H1 (cell line): ENCODE measurements around the gene ASPDH. TPM values are rescaled to one million over a fixed set of nuclear protein-coding genes. Genes with fewer than 3 reads are reported as not detected.

Experiments
- CTCF ChIA-PET: fragments of 300-600 bp; sonication (Branson Sonifier 250); formaldehyde crosslinking; loops from one replicate; lab custom pipeline; 2021; ENCODE audit not compliant: partially characterized antibody; lab: Charles Lee
- POLR2A ChIA-PET: fragments of 300-600 bp; sonication (Branson Sonifier 250); formaldehyde crosslinking; loops from one replicate; lab custom pipeline; 2021; ENCODE audit warnings: inconsistent platforms; ENCODE audit not compliant: partially characterized antibody; lab: Charles Lee
- DNase-seq, 2 experiments: peaks; one replicate each; pipeline versions ENCODE4 v3.0.0 to v3.0.0-alpha.2; 2010 to 2022; ENCODE audit warnings: low spot score in 2 of 2, low read depth in 1 of 2, mixed read lengths in 1 of 2
- FAIRE-seq: peaks from 2 replicates; lab custom pipeline; 2011; peaks lifted over from hg19 to GRCh38; lab: Jason Lieb, UNC
- H2AFZ ChIP-seq: 2 replicates; pipeline ENCODE4 v1.8.1; 2012; ENCODE audit warnings: low read length, inconsistent platforms
- H2AK5ac ChIP-seq: 2 replicates; pipeline ENCODE4 v1.6.1; 2013; ENCODE audit warnings: low read depth, low read length
- H2BK120ac ChIP-seq: replicated peaks from 2 replicates; pipeline ENCODE3; 2013; ENCODE audit warnings: low read depth, low read length, inconsistent platforms
- H2BK12ac ChIP-seq: 2 replicates; pipeline ENCODE4 v1.6.1; 2013; ENCODE audit warnings: low read depth, low read length
- H2BK15ac ChIP-seq: 2 replicates; pipeline ENCODE4 v1.6.1; 2013; ENCODE audit warnings: low read length
- H2BK20ac ChIP-seq: 2 replicates; pipeline ENCODE4 v1.6.1; 2013; ENCODE audit warnings: low read length
- H2BK5ac ChIP-seq: 2 replicates; pipeline ENCODE4 v1.6.1; 2013; ENCODE audit warnings: low read depth, low read length
- H3K14ac ChIP-seq: 2 replicates; pipeline ENCODE4 v1.6.1; 2013; ENCODE audit warnings: inconsistent platforms; ENCODE audit not compliant: insufficient read length
- H3K18ac ChIP-seq: 2 replicates; pipeline ENCODE4 v1.6.1; 2013; ENCODE audit warnings: low read length; ENCODE audit errors: extremely low read depth
- H3K23ac ChIP-seq: 2 replicates; pipeline ENCODE4 v1.6.1; 2013; ENCODE audit warnings: inconsistent platforms; ENCODE audit not compliant: insufficient read length
- H3K23me2 ChIP-seq: 2 replicates; pipeline ENCODE4 v1.6.1; 2013; ENCODE audit warnings: low read depth, low read length
- H3K27ac ChIP-seq: 2 replicates; pipeline ENCODE4 v1.6.1; 2011; ENCODE audit warnings: low read depth, low read length, inconsistent platforms
- H3K27me3 ChIP-seq, 4 experiments: replicated peaks in 1 of 4; 1 replicate in 1 of 4; 2 replicates in 3 of 4; pipeline versions ENCODE4 v1.6.1 to v1.8.1; 2011 to 2013; ENCODE audit warnings: low read length in 3 of 4, mild to moderate bottlenecking in 3 of 4, inconsistent platforms in 2 of 4, mixed read lengths in 2 of 4, moderate library complexity in 1 of 4; ENCODE audit not compliant: control insufficient read depth in 3 of 4, insufficient read depth in 3 of 4; ENCODE audit errors: extremely low read depth in 1 of 4
- H3K36me3 ChIP-seq, 4 experiments: 2 replicates each; pipeline versions ENCODE4 v1.6.1 to v1.8.1; 2011 to 2013; ENCODE audit warnings: mild to moderate bottlenecking in 4 of 4, low read length in 3 of 4, moderate library complexity in 2 of 4, control low read depth in 1 of 4, inconsistent platforms in 1 of 4; ENCODE audit not compliant: insufficient read depth in 4 of 4, control insufficient read depth in 2 of 4
- H3K4ac ChIP-seq: replicated peaks from 2 replicates; pipeline ENCODE3; 2013; ENCODE audit warnings: low read length, low read depth, mixed read lengths, inconsistent platforms; ENCODE audit not compliant: insufficient read length
- H3K4me1 ChIP-seq, 4 experiments: replicated peaks in 1 of 4; 1 replicate in 1 of 4; 2 replicates in 3 of 4; pipeline versions ENCODE4 v1.6.1 to v1.8.1; 2011 to 2013; ENCODE audit warnings: low read length in 3 of 4, inconsistent platforms in 2 of 4, mixed read lengths in 1 of 4; ENCODE audit not compliant: insufficient read depth in 4 of 4, control insufficient read depth in 3 of 4
- H3K4me2 ChIP-seq, 2 experiments: 2 replicates each; pipeline versions ENCODE4 v1.6.1 to v1.8.1; 2011 to 2013; ENCODE audit warnings: low read depth in 2 of 2, low read length in 2 of 2, control low read depth in 1 of 2, inconsistent platforms in 1 of 2, mild to moderate bottlenecking in 1 of 2; ENCODE audit not compliant: insufficient read depth in 1 of 2
- H3K4me3 ChIP-seq, 4 experiments: fragments of 200-600, 300-600 bp in 1 of 4; sonication (generic), shearing (Covaris generic), sonication (Bioruptor Twin) in 1 of 4; 2 replicates each; pipeline versions ENCODE4 v1.5.1 to v1.8.1; 2011 to 2016; ENCODE audit warnings: low read length in 4 of 4, low read depth in 3 of 4, control low read depth in 2 of 4, inconsistent platforms in 2 of 4, mild to moderate bottlenecking in 2 of 4, mixed read lengths in 1 of 4, moderate library complexity in 1 of 4; ENCODE audit not compliant: insufficient read depth in 2 of 4; ENCODE audit errors: extremely low read depth in 1 of 4
- H3K56ac ChIP-seq: replicated peaks from 2 replicates; pipeline ENCODE3; 2013; ENCODE audit warnings: low read depth, mild to moderate bottlenecking, mixed read lengths, low read length, inconsistent platforms; ENCODE audit not compliant: insufficient read length
- H3K79me1 ChIP-seq: 2 replicates; pipeline ENCODE4 v1.6.1; 2013; ENCODE audit warnings: low read depth, low read length, control low read depth
- H3K79me2 ChIP-seq, 2 experiments: 2 replicates each; pipeline versions ENCODE4 v1.6.1 to v1.8.1; 2012 to 2013; ENCODE audit warnings: low read length in 2 of 2, mild to moderate bottlenecking in 2 of 2, inconsistent platforms in 1 of 2; ENCODE audit not compliant: insufficient read depth in 2 of 2, control insufficient read depth in 1 of 2
- H3K9ac ChIP-seq, 4 experiments: replicated peaks in 1 of 4; 1 replicate in 1 of 4; 2 replicates in 3 of 4; pipeline versions ENCODE4 v1.6.1 to v1.8.1; 2011 to 2013; ENCODE audit warnings: low read depth in 3 of 4, low read length in 3 of 4, control low read depth in 2 of 4, mild to moderate bottlenecking in 2 of 4, moderate library complexity in 2 of 4, inconsistent platforms in 1 of 4; ENCODE audit errors: extremely low read depth in 1 of 4
- H3K9me3 ChIP-seq, 2 experiments: 2 replicates each; pipeline versions ENCODE4 v1.6.1 to v1.8.1; 2012 to 2013; ENCODE audit warnings: mild to moderate bottlenecking in 2 of 2, moderate library complexity in 2 of 2, control low read depth in 1 of 2, inconsistent platforms in 1 of 2, low read depth in 1 of 2, low read length in 1 of 2, mixed read lengths in 1 of 2; ENCODE audit not compliant: insufficient read depth in 2 of 2
- H4K20me1 ChIP-seq, 2 experiments: replicated peaks in 1 of 2; 2 replicates each; pipeline versions ENCODE3 to v1.8.1; 2011 to 2013; ENCODE audit warnings: inconsistent platforms in 2 of 2, low read length in 2 of 2, mild to moderate bottlenecking in 1 of 2; ENCODE audit not compliant: insufficient read depth in 2 of 2, control insufficient read depth in 1 of 2
- H4K5ac ChIP-seq: 2 replicates; pipeline ENCODE4 v1.6.1; 2013; ENCODE audit warnings: low read length, low read depth, mixed read lengths, inconsistent platforms; ENCODE audit not compliant: insufficient read length
- H4K8ac ChIP-seq: 2 replicates; pipeline ENCODE4 v1.8.0; 2013; ENCODE audit warnings: mild to moderate bottlenecking, moderate library complexity, low read length, inconsistent platforms; ENCODE audit not compliant: insufficient read depth; ENCODE audit errors: extremely low read depth
- H4K91ac ChIP-seq: replicated peaks from 2 replicates; pipeline ENCODE3; 2013; ENCODE audit warnings: low read length, mixed read lengths, inconsistent platforms; ENCODE audit not compliant: insufficient read length
- ASH2L ChIP-seq: fragments of 200-600, 300-600 bp; sonication (generic); IDR thresholded peaks from one replicate; pipeline ENCODE4 v1.7.1; 2017; ENCODE audit warnings: low read length
- BACH1 ChIP-seq: IDR thresholded peaks from 2 replicates; pipeline ENCODE4 v1.6.1; 2012; ENCODE audit warnings: low read length, improper control_type of control experiment
- CBX8 ChIP-seq: fragments of 300-800, 300-1000 bp; sonication (generic); IDR thresholded peaks from 2 replicates; pipeline ENCODE4 v1.7.1; 2016; ENCODE audit warnings: low read depth, low read length, borderline replicate concordance
- EGR1 ChIP-seq: IDR thresholded peaks from 2 replicates; pipeline ENCODE4 v1.6.1; 2011; ENCODE audit warnings: low read depth, low read length, borderline replicate concordance
- EZH2 ChIP-seq: fragments of 200-600 bp; sonication (generic); IDR thresholded peaks from 2 replicates; pipeline ENCODE4 v1.7.1; 2012; ENCODE audit warnings: low read depth, mild to moderate bottlenecking, moderate library complexity, low read length, inconsistent platforms; ENCODE audit not compliant: severe bottlenecking
- GABPA ChIP-seq: IDR thresholded peaks from 2 replicates; pipeline ENCODE4 v1.6.1; 2011; ENCODE audit warnings: mild to moderate bottlenecking, low read length, moderate library complexity, borderline replicate concordance; ENCODE audit not compliant: insufficient read depth
- HDAC2 ChIP-seq, 2 experiments: fragments of 300-600 bp in 1 of 2; sonication (generic) in 1 of 2; IDR thresholded peaks; 2 replicates each; pipeline ENCODE4 v1.6.1; 2011 to 2012; ENCODE audit warnings: low read depth in 2 of 2, low read length in 2 of 2, mild to moderate bottlenecking in 2 of 2, moderate library complexity in 2 of 2, borderline replicate concordance in 1 of 2, inconsistent platforms in 1 of 2
- JUND ChIP-seq: IDR thresholded peaks from 2 replicates; pipeline ENCODE4 v1.6.1; 2011; ENCODE audit warnings: mild to moderate bottlenecking, improper control_type of control experiment, low read length
- POLR2AphosphoS5 ChIP-seq: IDR thresholded peaks from 2 replicates; pipeline ENCODE4 v1.6.1; 2011; ENCODE audit warnings: low read depth, low read length
- SIRT6 ChIP-seq: IDR thresholded peaks from one replicate; pipeline ENCODE4 v1.7.1; 2012; ENCODE audit warnings: low read length, inconsistent platforms
- SIX5 ChIP-seq: IDR thresholded peaks from 2 replicates; pipeline ENCODE4 v1.6.1; 2011; ENCODE audit warnings: mild to moderate bottlenecking, low read depth, low read length
- SP1 ChIP-seq: IDR thresholded peaks from 2 replicates; pipeline ENCODE4 v1.6.1; 2011; ENCODE audit warnings: low read depth, low read length
- SP4 ChIP-seq: IDR thresholded peaks from 2 replicates; pipeline ENCODE4 v1.6.1; 2012; ENCODE audit warnings: low read length, inconsistent platforms
- YY1 ChIP-seq: IDR thresholded peaks from 2 replicates; pipeline ENCODE4 v1.6.1; 2011; ENCODE audit warnings: low read depth, mild to moderate bottlenecking, low read length
- WGBS, 2 experiments: shearing (Covaris generic) in 1 of 2; methylation state at CpG; one replicate each; pipeline versions ENCODE4 v1.1.6 to v1.1.7; 2013 to 2015; ENCODE audit warnings: low lambda C conversion rate in 2 of 2, mixed read lengths in 2 of 2, inconsistent platforms in 1 of 2, low coverage in 1 of 2, missing lambda C conversion rate in 1 of 2; ENCODE audit not compliant: insufficient replicate concordance in 2 of 2, insufficient coverage in 1 of 2, insufficient read length in 1 of 2; ENCODE audit errors: extremely low coverage in 1 of 2, missing lambda C conversion rate in 1 of 2; 5-methylcytosine and 5-hydroxymethylcytosine counted together
- polyA plus RNA-seq, 7 experiments: library from polyadenylated mRNA; depleted of rRNA in 3 of 7; stranded (reverse) in 5 of 7; unstranded in 2 of 7; fragments of >200 nt in 5 of 7; fragments of 200-250 nt in 2 of 7; gene quantifications; 1 replicate in 5 of 7; 2 replicates in 1 of 7; 4 replicates in 1 of 7; pipeline versions ENCODE4 v1.2.1 to v1.2.3, GENCODE V29; 2011 to 2013; ENCODE audit warnings: missing spikeins in 2 of 7, mixed read lengths in 2 of 7
- total RNA-seq: library from RNA; stranded (reverse); fragmentation: NEBNext Ultra II Directional; extraction: Animal tissue kit (Norgen Biotek cat#: 25700); gene quantifications from 2 replicates; pipeline ENCODE4 v1.2.1, GENCODE V29; 2021
- TF ChIP-seq, protein P1 (sequence below): IDR thresholded peaks from 2 replicates; pipeline ENCODE4 v1.6.1; 2012; ENCODE audit warnings: inconsistent platforms

ASPDH gene
- total and polyA plus RNA-seq, 2 of the 8 experiments (the other 6 are each of a cell fraction or from before 2014, with no cell fraction given), result not detected

DNA sequence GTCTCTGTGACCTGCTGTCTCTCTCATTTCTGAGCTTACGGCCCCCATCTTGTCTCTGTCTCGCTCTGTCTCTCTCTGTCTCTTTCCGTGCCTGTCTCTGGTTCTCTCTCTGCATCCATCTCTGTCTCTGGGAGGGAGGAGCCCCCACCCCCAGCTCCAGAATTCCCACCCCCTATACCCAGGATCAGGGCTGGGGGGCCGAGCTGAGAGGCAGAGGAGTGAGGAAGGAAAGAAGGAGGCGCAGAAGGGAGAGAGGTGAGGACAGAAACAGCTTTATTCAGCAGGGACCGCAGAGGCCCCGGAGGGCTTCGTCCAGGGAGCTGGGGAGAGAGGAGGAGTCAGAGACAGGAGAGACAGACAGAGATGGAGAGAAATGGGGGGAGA is 16.7 kb downstream of the ASPDH start:
- WGBS, 2 experiments, result 78% methylated on average over 8 of the region's 8 CpGs; no CpG with 5 or more reads in 1 of the 2 experiments
- H3K4me2 ChIP-seq, result no peak overlapping the region
- H2BK12ac ChIP-seq, result no peak overlapping the region
- H3K4ac ChIP-seq, result no peak overlapping the region
- H4K91ac ChIP-seq, result no peak overlapping the region
- no peak overlapping the region for H3K4me3 ChIP-seq
- no peak for FAIRE-seq
- H3K23me2 ChIP-seq, result peaks cover 3% of the 10 kb centered on the region; the same call in 1 of the 2 replicates
- no peak overlapping the region for H3K18ac ChIP-seq
- ChIA-PET CTCF (interaction anchor here (0.7 to 2.5 kb wide), 5 partner anchors 9 to 249 kb away, joined by 3 to 12 read pairs (median 3); no protein-coding TSS in a partner anchor), POLR2A (interaction anchor here (1.0 to 1.9 kb wide), 3 partner anchors 9 to 18 kb away, joined by 3 to 5 read pairs (median 4); no protein-coding TSS in a partner anchor)
- H3K27me3 ChIP-seq, result peaks cover 6 to 61% (median 56%) of the 10 kb centered on the region in 4 experiments
- H4K8ac ChIP-seq, result no peak overlapping the region
- H3K9me3 ChIP-seq, result no peaks in the 10 kb centered on the region
- H3K79me1 ChIP-seq, result no peaks in the 10 kb centered on the region
- no peaks in the 10 kb centered on the region for H3K79me2 ChIP-seq
- no peak overlapping the region for H3K27ac ChIP-seq
- no peak overlapping the region for H2AFZ ChIP-seq
- H3K14ac ChIP-seq, result no peak overlapping the region
- no peak overlapping the region; the same call in 1 of the 2 replicates for H2BK5ac ChIP-seq
- no peak overlapping the region for H4K5ac ChIP-seq
- DNase-seq, result no peak
- H3K56ac ChIP-seq, result no peak overlapping the region
- no peaks in the 10 kb centered on the region for H3K36me3 ChIP-seq
- no peaks in the 10 kb centered on the region for H4K20me1 ChIP-seq
- H2BK15ac ChIP-seq, result no peak overlapping the region
- no peak overlapping the region for H3K9ac ChIP-seq
- peaks cover 0 to 13% (median 5%) of the 10 kb centered on the region in 4 experiments; a peak in 5 of 7 replicates for H3K4me1 ChIP-seq
- no peak overlapping the region for H3K23ac ChIP-seq
- no peak overlapping the region for H2AK5ac ChIP-seq
- H2BK20ac ChIP-seq, result no peak overlapping the region
- H2BK120ac ChIP-seq, result no peak overlapping the region
- no peak for TF ChIP-seq EGR1
- no peak for TF ChIP-seq SIRT6
- no peak for TF ChIP-seq SP1
- no peak for TF ChIP-seq CBX8
- TF ChIP-seq SP4, result no peak
- TF ChIP-seq ASH2L, result no peak
- TF ChIP-seq POLR2AphosphoS5, result no peak
- no peak for TF ChIP-seq JUND
- TF ChIP-seq YY1, result no peak
- TF ChIP-seq, protein P1, sequence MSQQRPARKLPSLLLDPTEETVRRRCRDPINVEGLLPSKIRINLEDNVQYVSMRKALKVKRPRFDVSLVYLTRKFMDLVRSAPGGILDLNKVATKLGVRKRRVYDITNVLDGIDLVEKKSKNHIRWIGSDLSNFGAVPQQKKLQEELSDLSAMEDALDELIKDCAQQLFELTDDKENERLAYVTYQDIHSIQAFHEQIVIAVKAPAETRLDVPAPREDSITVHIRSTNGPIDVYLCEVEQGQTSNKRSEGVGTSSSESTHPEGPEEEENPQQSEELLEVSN, result no peak
- no peak for TF ChIP-seq SIX5
- TF ChIP-seq GABPA, result no peak
- no peak for TF ChIP-seq HDAC2 (IDR thresholded peaks at IDR 0.05; ENCODE audit: borderline replicate concordance in 1 of 2, low read depth in 2 of 2, low read length in 2 of 2)
- TF ChIP-seq BACH1, result no peak
- TF ChIP-seq EZH2, result no peak
